Mucosa of rectum (tissue), 2 donors: ENCODE results near the gene KCTD1.

Experiments used
- H3K27ac ChIP-seq, 2 donors: one replicate each; pipeline ENCODE4 v1.7.0; 2013; ENCODE audit warnings: inconsistent platforms in 2 of 2, low read depth in 2 of 2, low read length in 2 of 2
- H3K27me3 ChIP-seq, 2 donors: one replicate each; pipeline ENCODE4 v1.7.0; 2013; ENCODE audit warnings: low read length in 2 of 2; ENCODE audit not compliant: control insufficient read depth in 2 of 2, insufficient read depth in 2 of 2
- H3K36me3 ChIP-seq, 2 donors: one replicate each; pipeline ENCODE4 v1.7.0; 2013; ENCODE audit warnings: low read length in 2 of 2; ENCODE audit not compliant: control insufficient read depth in 2 of 2, insufficient read depth in 2 of 2
- H3K4me1 ChIP-seq, 2 donors: one replicate each; pipeline ENCODE4 v1.7.0; 2013; ENCODE audit warnings: low read length in 2 of 2, mild to moderate bottlenecking in 1 of 2; ENCODE audit not compliant: control insufficient read depth in 2 of 2, insufficient read depth in 2 of 2
- H3K4me3 ChIP-seq, 2 donors: one replicate each; pipeline ENCODE4 v1.7.0; 2013; ENCODE audit warnings: low read length in 2 of 2
- H3K9ac ChIP-seq, 2 donors: one replicate each; pipeline ENCODE4 v1.7.0; 2013; ENCODE audit warnings: low read length in 2 of 2, low read depth in 1 of 2, mild to moderate bottlenecking in 1 of 2
- H3K9me3 ChIP-seq, 2 donors: one replicate each; pipeline ENCODE4 v1.7.0; 2013; ENCODE audit warnings: low read length in 2 of 2; ENCODE audit not compliant: control insufficient read depth in 2 of 2
- donor health status: healthy.
- donor health status: Normal muscosa, but diverticular disease.

KCTD1 gene

DNA sequence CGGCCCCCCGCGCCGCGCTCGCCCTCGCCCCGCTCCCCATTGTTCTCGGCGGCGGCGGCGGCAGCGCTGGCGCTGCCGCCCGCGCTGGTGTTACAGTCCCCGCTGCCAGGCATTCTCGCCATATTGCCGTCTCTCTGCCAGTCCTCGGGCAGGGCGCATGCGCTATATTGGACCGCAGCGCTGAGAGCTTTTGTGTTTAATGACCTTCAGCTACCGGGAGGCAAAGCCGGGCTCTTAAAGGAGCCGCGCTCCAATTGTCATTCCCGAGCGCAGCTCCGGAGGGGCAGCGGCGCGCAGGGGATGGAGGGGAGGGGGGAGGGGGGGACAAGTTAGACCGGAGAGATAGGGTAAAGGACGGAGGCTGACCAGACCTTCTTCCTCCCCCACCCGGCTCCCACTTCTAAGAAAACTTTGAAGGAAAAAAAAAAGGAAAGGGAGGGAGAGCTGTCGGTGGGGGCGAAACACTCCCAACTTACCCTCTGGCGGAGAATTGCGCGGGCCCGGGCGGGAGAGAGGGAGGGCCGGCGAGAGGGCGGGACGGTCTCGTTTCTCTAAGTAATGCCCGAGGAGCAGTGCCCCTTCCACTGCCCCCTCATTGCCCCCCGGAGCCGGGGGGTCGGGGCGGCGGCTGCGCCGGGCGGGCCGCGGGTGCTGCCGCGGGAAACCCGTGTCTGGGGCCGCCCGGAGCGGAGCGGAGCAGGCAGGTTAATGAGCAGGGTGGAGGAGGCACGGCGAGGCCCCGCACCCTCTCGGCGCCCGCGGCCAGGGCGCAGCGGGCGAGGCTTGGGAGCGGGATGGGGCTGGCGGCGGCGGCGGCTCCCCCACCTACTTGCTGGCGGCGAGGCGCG, at the start of gene KCTD1:
KCTD1 (minus strand) TSS at position 139 of the 848 bp plus-strand sequence; CDS start at position 122, 17 bp downstream.
- H3K27ac ChIP-seq, result peak within 1 kb of the TSS; percentile 43 to 67
- no peaks in the 10 kb centered on the region for H3K9me3 ChIP-seq
- peaks cover 15 to 23% of the 10 kb centered on the region in 2 donors for H3K27me3 ChIP-seq
- H3K4me3 ChIP-seq, result peak within 1 kb of the TSS; percentile 76 to 84
- no peaks in the 10 kb centered on the region for H3K36me3 ChIP-seq
- peaks cover 17 to 23% of the 10 kb centered on the region in 2 donors for H3K4me1 ChIP-seq
- H3K9ac ChIP-seq, result peak within 1 kb of the TSS; percentile 32 to 70

DNA sequence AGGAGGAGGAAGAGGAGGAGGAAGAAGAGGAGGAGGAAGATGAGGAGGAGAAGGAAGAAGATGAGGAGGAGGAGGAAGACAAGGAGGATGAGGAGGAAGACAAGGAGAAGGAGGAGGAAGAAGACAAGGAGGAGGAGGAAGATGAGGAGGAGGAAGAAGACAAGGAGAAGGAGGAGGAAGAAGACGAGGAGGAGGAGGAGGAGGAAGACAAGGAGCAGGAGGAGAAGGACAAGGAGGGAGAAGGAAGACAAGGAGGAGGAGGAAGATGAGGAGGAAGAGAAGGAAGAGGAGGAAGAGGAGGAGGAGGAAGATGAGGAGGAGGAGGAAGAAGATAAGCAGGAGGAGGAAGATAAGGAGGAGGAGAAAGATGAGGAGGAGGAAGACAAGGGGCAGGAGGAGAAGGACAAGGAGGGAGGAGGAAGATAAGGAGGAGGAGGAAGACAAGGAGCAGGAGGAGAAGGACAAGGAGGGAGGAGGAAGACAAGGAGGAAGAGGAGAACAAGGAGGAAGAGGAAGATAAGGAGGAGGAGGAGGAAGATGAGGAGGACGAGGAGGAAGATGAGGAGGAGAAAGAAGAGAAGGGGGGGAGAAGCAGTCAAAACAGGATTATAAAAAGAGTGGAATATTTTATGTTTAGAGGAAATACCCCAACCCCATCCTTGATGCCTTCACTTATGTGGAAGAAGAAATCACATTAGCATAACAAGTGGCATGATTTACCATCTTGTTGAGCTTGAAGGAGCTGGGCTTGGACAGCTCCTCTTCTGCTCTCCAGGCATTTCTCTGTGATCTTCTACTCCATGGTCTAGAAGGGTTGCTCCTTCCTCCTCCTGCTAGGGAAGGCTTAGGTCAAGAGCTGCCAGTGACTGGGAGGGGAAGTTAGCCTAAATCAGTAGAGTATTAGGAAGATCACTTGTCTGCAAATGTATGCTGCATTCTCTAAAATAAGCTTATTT, 45.3 kb upstream of the KCTD1 start:
- Histone ChIP-seq H3K4me1 (no peaks in the 10 kb centered on the region), H3K4me3 (no peak overlapping the region), H3K36me3 (no peaks in the 10 kb centered on the region), H3K9ac (no peak overlapping the region), H3K27ac (no peak overlapping the region), H3K27me3 (no peaks in the 10 kb centered on the region), H3K9me3 (no peaks in the 10 kb centered on the region)

DNA sequence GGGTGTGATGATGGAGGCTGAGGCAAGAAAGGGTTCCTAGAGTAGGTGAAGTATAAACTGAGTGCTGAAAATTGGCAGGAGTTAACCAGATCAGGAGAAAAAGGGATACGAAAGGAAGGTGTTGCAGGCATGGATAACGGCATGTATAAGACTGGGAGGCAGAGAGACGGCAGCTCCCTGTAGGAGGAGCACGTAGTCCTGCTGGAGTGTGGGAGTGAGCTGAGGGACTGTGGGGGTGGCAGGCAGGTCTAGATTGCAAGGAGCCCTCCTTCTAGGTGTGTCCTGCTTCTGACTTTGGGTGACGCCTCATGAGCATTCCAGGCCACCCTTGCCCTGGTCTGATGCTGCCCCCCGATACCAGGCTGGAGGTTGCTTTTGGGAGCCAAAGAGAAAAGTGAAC, 36.4 kb upstream of the KCTD1 start:
- Histone ChIP-seq H3K4me1 (peaks cover 0 to 6% of the 10 kb centered on the region in 2 donors), H3K9ac (no peak overlapping the region), H3K27ac (no peak overlapping the region), H3K4me3 (no peak overlapping the region), H3K36me3 (no peaks in the 10 kb centered on the region), H3K27me3 (no peaks in the 10 kb centered on the region), H3K9me3 (no peaks in the 10 kb centered on the region)

DNA sequence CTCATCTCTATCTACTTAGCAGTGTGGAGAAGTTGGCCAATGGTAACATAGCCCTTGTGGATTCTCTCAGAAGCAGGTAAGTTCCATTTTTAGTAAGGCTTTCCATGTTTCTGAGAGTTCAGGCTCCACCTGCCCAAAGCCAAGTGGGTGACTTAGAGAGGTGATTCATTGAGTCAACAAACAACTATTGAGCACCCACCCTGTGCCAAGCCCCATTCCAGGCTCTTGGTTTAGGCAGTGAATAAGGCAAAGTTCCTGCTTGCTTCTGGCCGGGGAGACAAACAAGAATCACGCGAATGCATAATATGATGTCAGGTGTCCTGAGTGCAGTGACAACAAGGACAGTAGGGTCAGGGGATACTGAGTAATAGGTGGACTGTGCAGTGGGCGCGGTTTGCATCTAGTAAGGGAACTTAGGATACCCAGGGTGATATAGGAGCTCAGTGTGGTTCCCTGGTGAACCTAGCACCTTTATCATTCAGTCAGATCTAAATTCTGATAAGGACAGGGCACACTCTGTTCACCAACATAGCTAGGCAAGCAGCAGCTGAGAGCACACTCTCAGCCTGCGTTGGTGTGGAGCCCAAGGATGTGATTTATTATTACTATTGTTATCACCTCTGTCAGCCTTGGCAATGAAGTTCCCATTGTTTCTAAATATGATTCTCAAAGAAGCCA, 31.7 kb upstream of the KCTD1 start:
- H3K27me3 ChIP-seq, result peaks cover 3 to 6% of the 10 kb centered on the region in 2 donors
- no peak overlapping the region for H3K4me3 ChIP-seq
- H3K9ac ChIP-seq, result no peak overlapping the region
- no peaks in the 10 kb centered on the region for H3K36me3 ChIP-seq
- no peaks in the 10 kb centered on the region for H3K9me3 ChIP-seq
- H3K27ac ChIP-seq, result no peak overlapping the region
- peaks cover 4 to 8% of the 10 kb centered on the region in 2 donors for H3K4me1 ChIP-seq

DNA sequence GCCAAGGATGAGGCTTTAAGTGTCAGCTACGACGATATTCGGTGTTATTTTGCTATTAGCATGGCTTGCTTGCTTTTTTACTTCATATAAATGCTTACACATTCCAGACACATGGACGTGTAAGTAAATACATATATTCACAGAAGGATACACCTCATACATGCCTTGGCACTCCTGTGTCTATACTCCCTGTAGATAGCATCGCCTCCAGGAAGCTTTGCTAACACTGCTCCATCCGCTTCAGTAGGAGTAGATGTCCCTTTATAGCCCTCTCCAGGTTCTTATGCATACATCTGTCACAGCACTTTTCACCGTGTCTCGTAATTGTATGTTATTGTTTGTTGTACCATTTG, 27.5 kb upstream of the KCTD1 start:
- H3K27me3 ChIP-seq, result peaks cover 3 to 8% of the 10 kb centered on the region in 2 donors
- peak overlapping the region in 1 of 2 donors; percentile 63 for H3K4me3 ChIP-seq
- H3K4me1 ChIP-seq, result peaks cover 4 to 8% of the 10 kb centered on the region in 2 donors
- no peak overlapping the region for H3K9ac ChIP-seq
- no peaks in the 10 kb centered on the region for H3K36me3 ChIP-seq
- no peak overlapping the region for H3K27ac ChIP-seq
- H3K9me3 ChIP-seq, result no peaks in the 10 kb centered on the region

DNA sequence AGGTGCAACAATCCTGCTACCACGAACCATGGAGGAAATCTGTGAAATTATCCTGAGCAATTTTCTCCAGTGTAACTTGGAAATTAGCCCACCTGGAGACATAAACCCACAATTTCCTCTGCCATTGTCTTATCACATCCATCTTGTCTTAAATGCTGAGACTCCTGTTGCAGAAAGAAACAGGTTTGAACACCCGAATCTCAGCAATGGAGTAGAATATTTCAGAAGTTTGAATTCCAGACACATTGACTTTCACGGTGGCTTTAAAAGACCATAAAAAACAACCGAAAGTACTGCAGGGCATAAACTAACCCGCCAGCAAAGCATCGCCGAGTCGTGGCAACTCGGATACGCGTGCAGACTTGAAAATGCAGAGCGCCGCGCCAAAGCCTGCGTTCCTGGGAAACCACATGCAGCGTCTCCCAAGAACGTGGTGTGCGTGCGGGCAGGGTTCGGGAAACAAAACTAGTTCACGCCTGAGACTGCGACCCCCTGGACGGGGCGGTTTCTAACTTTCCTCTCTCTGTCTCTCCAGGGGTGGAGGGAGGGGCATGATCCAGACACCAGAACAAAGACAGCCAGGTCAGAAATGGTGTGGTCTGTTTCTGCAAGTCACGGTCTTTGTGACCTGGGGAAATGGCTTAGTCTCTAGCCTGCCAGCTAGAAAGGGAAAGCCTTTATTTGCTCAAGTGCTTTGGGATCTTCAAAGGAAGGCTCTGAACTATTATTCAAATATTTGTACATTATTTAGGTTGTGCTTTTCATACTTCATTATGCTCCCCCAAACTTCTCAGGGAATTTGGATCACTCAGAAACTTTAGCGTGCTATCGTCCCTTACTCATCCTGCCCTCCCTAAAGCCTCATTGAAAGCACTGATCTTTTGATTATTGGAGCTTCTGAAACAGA, 26.9 kb upstream of the KCTD1 start:
- no peaks in the 10 kb centered on the region for H3K9me3 ChIP-seq
- no peaks in the 10 kb centered on the region for H3K36me3 ChIP-seq
- no peak overlapping the region for H3K9ac ChIP-seq
- peaks cover 4 to 7% of the 10 kb centered on the region in 2 donors for H3K4me1 ChIP-seq
- peaks cover 3 to 8% of the 10 kb centered on the region in 2 donors for H3K27me3 ChIP-seq
- H3K4me3 ChIP-seq, result peak overlapping the region; percentile 44 to 63
- H3K27ac ChIP-seq, result no peak overlapping the region

DNA sequence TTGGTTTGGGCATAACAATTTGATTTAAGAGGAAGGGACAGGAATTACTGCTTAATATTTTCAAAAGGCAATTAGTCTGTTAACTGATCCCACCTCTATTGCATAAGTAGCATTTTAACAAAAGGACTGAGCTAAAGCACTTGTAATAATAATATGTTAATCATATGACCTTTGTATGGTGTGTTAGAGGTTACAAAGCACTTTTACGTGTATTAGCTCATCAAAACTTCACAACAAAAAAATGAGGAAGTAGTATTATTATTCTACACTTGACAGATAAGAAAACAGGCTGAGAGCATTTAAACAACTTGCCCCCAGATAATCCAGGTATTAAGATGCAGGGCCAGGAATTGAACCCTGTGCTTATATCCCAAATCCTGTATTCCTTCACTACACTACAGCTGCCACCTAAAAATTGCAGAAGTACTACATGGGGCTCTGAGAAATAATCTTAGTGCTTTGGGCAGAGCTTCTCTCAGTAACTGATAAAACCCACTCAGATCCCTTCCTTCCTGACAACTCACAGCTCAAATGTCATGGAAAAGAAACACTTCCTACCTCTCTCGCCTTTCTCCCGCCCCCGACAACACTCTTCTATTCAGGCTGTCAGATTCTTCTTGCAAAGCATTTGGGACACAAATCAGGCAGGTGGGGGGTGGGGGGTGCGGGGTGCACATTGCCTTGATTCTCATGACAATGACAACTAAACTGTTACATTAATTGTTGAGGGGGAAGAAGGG, 20.7 kb upstream of the KCTD1 start:
- no peak overlapping the region for H3K4me3 ChIP-seq
- no peaks in the 10 kb centered on the region for H3K4me1 ChIP-seq
- H3K9me3 ChIP-seq, result no peaks in the 10 kb centered on the region
- H3K9ac ChIP-seq, result no peak overlapping the region
- no peak overlapping the region for H3K27ac ChIP-seq
- no peaks in the 10 kb centered on the region for H3K36me3 ChIP-seq
- H3K27me3 ChIP-seq, result no peaks in the 10 kb centered on the region

DNA sequence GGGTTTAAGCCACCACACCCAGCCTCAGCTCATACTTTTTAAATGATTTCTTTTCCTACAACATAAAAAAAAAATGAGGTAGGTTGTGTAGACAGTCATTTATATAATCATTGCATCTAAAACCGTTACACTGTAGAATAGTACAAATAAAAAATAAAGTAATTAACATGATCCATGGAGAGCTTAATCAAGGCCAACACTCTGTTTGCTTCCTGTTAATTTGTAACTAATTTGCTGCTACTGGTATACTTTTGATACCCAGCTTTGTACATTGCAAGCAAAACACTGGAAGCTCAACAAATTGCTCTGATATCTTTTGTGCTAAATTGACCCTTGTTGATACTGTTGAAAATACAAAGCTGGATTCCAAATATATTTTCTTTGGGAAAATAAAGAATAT, 20.2 kb upstream of the KCTD1 start:
- Histone ChIP-seq H3K27ac (no peak overlapping the region), H3K9me3 (no peaks in the 10 kb centered on the region), H3K27me3 (no peaks in the 10 kb centered on the region), H3K36me3 (no peaks in the 10 kb centered on the region), H3K4me3 (no peak overlapping the region), H3K4me1 (no peaks in the 10 kb centered on the region), H3K9ac (no peak overlapping the region)
